ENCODE data around the gene DCLRE1C.

- TF ChIP-seq SP1 (IDR thresholded peaks at IDR 0.05), result no peak
- TF ChIP-seq, protein P1, sequence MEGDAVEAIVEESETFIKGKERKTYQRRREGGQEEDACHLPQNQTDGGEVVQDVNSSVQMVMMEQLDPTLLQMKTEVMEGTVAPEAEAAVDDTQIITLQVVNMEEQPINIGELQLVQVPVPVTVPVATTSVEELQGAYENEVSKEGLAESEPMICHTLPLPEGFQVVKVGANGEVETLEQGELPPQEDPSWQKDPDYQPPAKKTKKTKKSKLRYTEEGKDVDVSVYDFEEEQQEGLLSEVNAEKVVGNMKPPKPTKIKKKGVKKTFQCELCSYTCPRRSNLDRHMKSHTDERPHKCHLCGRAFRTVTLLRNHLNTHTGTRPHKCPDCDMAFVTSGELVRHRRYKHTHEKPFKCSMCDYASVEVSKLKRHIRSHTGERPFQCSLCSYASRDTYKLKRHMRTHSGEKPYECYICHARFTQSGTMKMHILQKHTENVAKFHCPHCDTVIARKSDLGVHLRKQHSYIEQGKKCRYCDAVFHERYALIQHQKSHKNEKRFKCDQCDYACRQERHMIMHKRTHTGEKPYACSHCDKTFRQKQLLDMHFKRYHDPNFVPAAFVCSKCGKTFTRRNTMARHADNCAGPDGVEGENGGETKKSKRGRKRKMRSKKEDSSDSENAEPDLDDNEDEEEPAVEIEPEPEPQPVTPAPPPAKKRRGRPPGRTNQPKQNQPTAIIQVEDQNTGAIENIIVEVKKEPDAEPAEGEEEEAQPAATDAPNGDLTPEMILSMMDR (IDR thresholded peaks at IDR 0.05; ENCODE audit: low read depth, low read length, missing input control), result no peak
Observed at GRCh38 chr10:14884082-14884481, 69.8 kb downstream of the DCLRE1C start.
